GM21723 (cell line): ENCODE results near the gene EPRS1.
A peak's percentile ranks its signal among the peaks of the same experiment; 100 is the strongest.

Experiments
- ATAC-seq: cut with Tn5 transposase; IDR thresholded peaks from one replicate; pipeline ENCODE4 v1.9.1; 2021; ENCODE audit warnings: mild to moderate bottlenecking, moderate library complexity; ENCODE audit not compliant: unreplicated experiment

EPRS1 gene

GRCh38 chr1:220046052-220046930 lies at the start of gene EPRS1:
EPRS1 (minus strand) TSS chr1:220046505; CDS start chr1:220046388, 117 bp downstream.
- peak; percentile 99 for ATAC-seq

GRCh38 chr1:220094016-220094911 lies 48.0 kb upstream of the EPRS1 start, which contains the start of gene IARS2:
IARS2 (plus strand) TSS chr1:220094132; CDS start chr1:220094217, 85 bp downstream.
- peak; percentile 64 for ATAC-seq

GRCh38 chr1:220093361-220094015 lies 47.2 kb upstream of the EPRS1 start:
- ATAC-seq, result peak; percentile 4

GRCh38 chr1:220092694-220093093 lies 46.4 kb upstream of the EPRS1 start:
- no peak for ATAC-seq

DNA sequence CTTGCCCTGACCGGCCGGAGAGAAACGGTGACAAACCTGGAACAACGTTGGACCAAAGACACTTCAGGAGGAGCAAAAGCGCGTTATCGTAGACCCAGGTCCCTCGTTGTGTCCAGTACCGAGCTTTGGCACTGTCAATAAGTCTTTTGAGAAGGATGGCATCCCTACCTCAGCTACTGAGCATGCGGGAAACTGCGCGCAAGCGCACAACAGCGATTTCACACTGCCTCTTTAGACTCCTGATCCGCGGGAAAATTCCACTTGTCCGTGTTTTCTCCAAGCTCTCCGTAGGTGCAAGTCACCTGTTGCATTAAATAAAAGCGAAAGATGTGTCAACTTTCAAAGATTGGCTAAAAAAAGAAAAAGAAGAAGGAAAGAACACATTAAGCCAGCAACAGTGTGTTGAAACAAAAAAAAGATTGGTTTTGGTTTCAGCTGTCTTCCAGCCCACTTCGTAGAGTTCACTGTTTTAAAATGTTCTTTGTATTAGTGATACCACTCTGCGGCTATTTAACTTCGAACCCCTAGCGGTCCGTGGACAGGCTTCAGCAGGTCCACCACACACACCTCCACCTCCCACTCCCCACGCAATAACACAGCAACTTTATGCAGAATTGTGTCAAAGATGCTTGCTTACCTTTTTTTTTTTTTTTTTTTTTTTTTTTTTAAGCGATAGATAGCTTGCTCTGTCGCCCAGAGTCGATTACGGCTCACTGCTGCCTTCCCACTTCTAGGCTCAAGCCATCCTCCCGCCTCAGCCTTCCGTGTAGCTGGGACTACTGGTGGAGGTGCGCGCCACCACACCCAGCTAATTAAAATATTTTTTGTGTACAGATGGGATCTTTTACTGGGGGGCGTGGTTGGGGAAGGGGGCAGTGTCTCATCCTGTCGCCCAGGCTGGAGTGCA lies 43.6 kb upstream of the EPRS1 start, which contains the start of gene BPNT1:
BPNT1 (minus strand) TSS at position 139 of the 907 bp plus-strand sequence. CDS start 9,942 bp downstream, outside the sequence.
- ATAC-seq, result peak; percentile 63

GRCh38 chr1:220086261-220086686 lies 40.0 kb upstream of the EPRS1 start:
- peak; percentile 42 for ATAC-seq

DNA sequence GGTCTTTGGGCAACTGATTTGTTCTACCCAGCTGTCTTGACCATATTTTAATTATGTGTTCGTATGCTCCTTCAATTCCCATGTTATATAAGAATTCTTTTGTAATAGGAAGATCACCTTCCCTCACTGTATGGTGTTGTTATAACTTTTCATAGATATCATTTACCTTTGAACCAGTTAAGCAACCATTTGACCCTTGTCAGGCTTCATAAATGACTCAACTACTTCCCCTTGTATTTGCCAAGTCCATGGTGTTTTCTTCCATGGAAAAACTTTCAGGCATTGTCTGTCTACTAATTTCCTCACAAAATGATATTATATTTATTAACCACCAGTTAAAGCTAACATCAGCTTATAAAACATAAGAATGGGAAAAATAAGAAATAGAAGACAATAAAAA lies 38.2 kb upstream of the EPRS1 start:
- no peak for ATAC-seq

DNA sequence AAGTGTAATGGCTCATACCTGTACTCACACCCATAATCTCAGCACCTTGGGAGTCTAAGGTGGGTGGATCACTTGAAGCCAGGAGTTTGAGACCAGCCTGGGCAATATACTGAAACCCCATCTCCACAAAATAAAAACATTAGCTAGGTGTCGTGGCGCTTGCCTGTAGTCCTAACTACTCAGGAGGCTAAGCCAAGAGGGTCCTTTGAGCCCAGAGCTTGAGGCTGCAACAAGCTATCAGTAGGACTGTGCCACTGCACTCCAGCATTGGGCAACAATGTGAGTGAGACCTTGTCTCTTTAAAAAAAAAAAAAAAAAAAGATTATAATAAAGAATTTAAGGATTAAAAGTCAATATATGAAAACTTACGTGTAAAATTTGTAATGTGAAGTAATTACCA lies 31.6 kb upstream of the EPRS1 start:
- ATAC-seq, result no peak

GRCh38 chr1:220076861-220077762 lies 30.8 kb upstream of the EPRS1 start:
- ATAC-seq, result no peak

DNA sequence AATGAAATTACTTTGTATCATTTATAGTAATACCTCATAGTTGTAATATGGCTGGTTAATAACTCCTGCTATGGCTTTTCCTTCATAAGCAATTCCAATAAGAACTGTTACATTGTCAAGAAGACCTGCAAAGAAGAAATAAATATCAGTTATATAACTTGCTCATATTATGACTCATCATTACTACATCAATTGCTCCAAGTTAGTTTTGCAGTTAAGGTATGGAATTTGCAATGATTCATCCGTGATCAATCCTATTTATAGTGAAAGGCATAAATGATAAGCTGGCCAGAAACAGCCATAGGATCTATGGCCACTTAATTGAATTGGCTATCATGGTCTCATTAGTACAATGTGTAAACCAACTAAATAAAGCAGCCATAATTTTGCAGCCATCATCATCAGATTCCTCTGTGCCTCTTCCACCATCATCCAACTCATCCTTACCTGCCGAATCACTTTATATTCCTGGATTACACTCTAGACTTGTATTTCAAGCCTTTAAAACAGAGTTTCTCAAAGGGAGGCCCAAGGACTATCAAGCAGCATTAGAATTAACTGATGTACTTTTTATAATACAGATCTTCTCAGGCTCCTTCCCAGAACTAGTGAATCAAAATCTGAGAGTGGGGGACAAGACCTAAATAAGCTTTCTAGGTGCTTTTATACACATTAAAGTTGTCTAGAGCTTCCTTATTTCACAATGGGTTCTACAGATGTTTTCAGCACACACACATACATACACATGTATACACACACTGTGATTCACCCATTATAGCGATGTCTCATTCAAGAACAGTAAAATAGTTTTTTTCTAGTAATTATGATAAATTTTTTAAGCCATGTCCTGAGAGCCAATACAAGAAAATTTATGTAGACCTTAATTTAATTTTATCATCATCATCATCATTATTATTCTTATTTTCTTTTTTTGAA lies 21.2 kb upstream of the EPRS1 start:
- no peak for ATAC-seq

DNA sequence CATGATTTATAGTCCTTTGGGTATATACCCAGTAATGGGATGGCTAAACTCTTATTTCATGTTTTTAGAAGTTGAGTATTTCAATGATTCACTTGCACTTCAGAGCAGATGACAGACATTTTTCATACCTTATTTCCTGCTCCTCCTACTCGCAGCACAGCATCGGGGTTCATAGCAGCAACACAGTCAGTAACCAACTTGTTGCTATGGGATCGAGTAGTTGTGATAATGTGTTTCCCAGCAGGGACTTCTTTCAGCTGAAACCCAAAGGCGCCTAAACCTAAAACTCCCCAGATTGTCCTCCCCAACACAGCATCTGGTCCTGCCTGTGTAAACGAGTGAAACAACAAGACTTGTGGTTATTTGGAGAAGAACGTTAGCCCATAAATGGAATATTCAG lies 16.3 kb upstream of the EPRS1 start:
- no peak for ATAC-seq

GRCh38 chr1:220060876-220061275 lies 14.6 kb upstream of the EPRS1 start:
- ATAC-seq, result no peak

DNA sequence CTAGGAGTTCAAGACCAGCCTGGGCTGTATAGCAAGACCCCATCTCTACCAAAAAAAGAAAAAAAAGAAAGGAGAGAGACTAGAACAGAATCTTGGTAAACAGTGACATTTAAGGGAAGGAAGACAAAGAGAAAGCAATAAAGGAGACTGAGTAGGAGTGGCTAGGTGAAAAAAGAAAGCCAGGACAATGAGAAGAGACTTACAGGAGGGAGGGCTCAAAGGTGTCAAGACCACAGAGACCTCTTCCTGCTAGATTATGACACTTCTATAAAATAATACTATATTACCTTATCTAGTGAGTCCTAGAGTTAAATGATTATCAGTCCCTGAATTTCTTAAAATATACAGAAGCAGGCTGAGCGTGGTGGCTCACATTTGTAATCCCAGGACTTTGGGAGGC lies 10.1 kb upstream of the EPRS1 start:
- ATAC-seq, result no peak

GRCh38 chr1:220045356-220046051 lies 801 bp downstream of the EPRS1 start:
- no peak for ATAC-seq

GRCh38 chr1:220044678-220045355 lies 1.5 kb downstream of the EPRS1 start:
- ATAC-seq, result no peak

- no peak for ATAC-seq
These were observed 2.7 kb downstream of the EPRS1 start for GRCh38 chr1:220043646-220044045.
